GM23248 (cell line): ENCODE results near the gene STYXL2.

Experiments used
- EZH2 ChIP-seq: fragments of 200-600 bp; sonication (generic); IDR thresholded peaks from 2 replicates; pipeline ENCODE4 v1.6.1; 2018; ENCODE audit warnings: antibody characterized with exemption, mild to moderate bottlenecking; ENCODE audit not compliant: insufficient read depth, poor library complexity, severe bottlenecking
- EZH2phosphoT487 ChIP-seq: fragments of 200-600 bp; sonication (generic); IDR thresholded peaks from 2 replicates; pipeline ENCODE4 v1.6.1; 2018; ENCODE audit warnings: antibody characterized with exemption, moderate library complexity, mild to moderate bottlenecking, low read depth; ENCODE audit not compliant: insufficient read depth

DNA sequence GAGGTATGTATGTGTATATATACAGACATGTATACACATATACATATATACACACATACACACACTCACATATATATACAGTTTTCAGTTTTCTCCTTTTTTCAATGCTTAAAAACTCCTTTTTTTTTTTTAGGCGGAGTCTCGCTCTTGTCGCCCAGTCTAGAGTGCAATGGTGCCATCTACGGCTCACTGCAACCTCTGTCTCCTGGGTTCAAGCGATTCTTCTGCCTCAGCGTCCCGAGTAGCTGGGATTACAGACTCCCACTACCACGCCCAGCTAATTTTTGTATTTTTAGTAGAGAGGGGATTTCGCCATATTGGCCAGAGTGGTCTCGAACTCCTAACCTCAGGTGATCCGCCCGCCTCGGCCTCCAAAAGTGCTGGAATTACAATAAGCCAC lies 27.0 kb downstream of the STYXL2 start:
- TF ChIP-seq EZH2, result no peak
- no peak for TF ChIP-seq EZH2phosphoT487
